ENCODE results near the gene AGR3. TPM values are rescaled to one million over a fixed set of nuclear protein-coding genes. Genes with fewer than 3 reads are reported as not detected.

AGR3 gene
- total RNA-seq, 1 experiment from 2014 or later, result not detected

DNA sequence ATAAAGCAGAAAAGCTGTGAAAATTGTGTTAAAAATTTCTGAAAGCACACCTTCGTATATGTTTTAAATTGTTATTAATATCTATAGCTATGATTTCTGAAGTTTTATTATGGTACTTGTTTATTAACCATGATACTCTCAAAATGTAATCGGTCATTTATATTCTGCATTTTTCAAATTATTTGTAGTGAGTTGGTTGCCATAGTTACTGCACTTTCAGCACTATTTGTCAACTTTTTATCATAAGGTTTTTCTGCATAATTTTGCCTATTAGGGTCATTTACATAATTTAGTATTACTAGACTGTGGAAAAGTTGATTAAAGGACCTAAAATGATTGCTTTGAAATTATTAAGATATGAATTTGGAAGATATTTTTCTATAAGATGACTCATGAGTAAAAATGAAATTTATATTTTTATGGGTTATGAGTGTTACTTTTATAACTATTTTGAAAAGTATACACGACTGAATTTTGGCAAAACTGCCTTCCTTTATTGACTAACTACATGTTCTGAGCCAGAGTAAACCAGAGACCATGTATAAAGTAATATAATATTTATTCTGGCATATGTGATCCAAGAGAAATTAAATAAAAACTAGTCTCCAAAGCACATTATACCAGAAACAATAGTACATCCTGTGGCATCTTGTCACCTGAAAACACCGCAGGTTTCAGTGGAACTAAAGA is 69.1 kb downstream of the AGR3 start:
- POLR2A ChIA-PET, result interaction anchor here (0.7 to 1.2 kb wide), 4 partner anchors 9 to 92 kb away, joined by 3 to 4 read pairs (median 3); no protein-coding TSS in a partner anchor
- no peaks in the 10 kb centered on the region for H3K36me3 Mint-ChIP-seq (ENCODE audit: insufficient read depth, unreplicated experiment)
- no peaks in the 10 kb centered on the region for H3K9me3 Mint-ChIP-seq (ENCODE audit: unreplicated experiment)
- H3K4me1 Mint-ChIP-seq (ENCODE audit: insufficient read depth, unreplicated experiment), result peaks cover 9% of the 10 kb centered on the region
- CTCF ChIA-PET, result interaction anchor here (0.7 to 1.3 kb wide), 2 partner anchors 45 to 118 kb away, joined by 3 to 4 read pairs; no protein-coding TSS in a partner anchor
- TF ChIP-seq, protein P1, sequence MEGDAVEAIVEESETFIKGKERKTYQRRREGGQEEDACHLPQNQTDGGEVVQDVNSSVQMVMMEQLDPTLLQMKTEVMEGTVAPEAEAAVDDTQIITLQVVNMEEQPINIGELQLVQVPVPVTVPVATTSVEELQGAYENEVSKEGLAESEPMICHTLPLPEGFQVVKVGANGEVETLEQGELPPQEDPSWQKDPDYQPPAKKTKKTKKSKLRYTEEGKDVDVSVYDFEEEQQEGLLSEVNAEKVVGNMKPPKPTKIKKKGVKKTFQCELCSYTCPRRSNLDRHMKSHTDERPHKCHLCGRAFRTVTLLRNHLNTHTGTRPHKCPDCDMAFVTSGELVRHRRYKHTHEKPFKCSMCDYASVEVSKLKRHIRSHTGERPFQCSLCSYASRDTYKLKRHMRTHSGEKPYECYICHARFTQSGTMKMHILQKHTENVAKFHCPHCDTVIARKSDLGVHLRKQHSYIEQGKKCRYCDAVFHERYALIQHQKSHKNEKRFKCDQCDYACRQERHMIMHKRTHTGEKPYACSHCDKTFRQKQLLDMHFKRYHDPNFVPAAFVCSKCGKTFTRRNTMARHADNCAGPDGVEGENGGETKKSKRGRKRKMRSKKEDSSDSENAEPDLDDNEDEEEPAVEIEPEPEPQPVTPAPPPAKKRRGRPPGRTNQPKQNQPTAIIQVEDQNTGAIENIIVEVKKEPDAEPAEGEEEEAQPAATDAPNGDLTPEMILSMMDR (IDR thresholded peaks at IDR 0.05; ENCODE audit: unreplicated experiment), result no peak
- H3K27me3 Mint-ChIP-seq (ENCODE audit: insufficient read depth, unreplicated experiment), result no peaks in the 10 kb centered on the region
- no TSS peak for BruUV-seq (replicated peaks)
- H3K27ac Mint-ChIP-seq (ENCODE audit: low read depth, unreplicated experiment), result no peak overlapping the region
- DNase-seq (ENCODE audit: unreplicated experiment), result no peak
- no peak overlapping the region for H3K4me3 Mint-ChIP-seq (ENCODE audit: unreplicated experiment)
- intact Hi-C loops (cut with micrococcal nuclease), result no loop called here

DNA sequence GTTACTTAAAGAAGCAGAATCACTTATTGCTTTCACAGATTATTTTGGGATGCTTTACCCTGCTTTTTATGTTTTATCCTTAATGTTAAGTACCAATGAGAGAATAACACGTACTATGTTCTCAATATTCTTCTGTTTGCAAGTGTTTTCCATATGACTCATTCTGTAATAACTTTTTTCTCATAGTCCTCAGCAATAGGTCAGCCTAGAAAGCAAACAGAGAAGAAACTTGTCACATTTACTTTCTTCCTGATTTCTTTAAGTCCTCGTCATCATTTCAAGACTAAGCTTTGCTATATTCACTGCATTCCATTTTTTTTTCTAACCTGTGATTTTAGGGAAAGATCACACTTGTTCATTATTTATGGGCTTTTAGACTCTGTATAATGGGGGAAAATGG is 70.2 kb downstream of the AGR3 start:
- ChIA-PET CTCF (no interaction called here), POLR2A (no interaction called here)
- Mint-ChIP-seq H3K4me3 (ENCODE audit: unreplicated experiment) (no peak overlapping the region), H3K9me3 (ENCODE audit: unreplicated experiment) (no peaks in the 10 kb centered on the region), H3K27ac (ENCODE audit: low read depth, unreplicated experiment) (peak overlapping the region; percentile 42), H3K4me1 (ENCODE audit: insufficient read depth, unreplicated experiment) (peaks cover 6% of the 10 kb centered on the region), H3K36me3 (ENCODE audit: insufficient read depth, unreplicated experiment) (no peaks in the 10 kb centered on the region), H3K27me3 (ENCODE audit: insufficient read depth, unreplicated experiment) (no peaks in the 10 kb centered on the region)
- no TSS peak for BruUV-seq (replicated peaks)
- TF ChIP-seq, protein P1 (IDR thresholded peaks at IDR 0.05; ENCODE audit: unreplicated experiment), result no peak
- intact Hi-C loops (cut with micrococcal nuclease), result no loop called here
- DNase-seq (ENCODE audit: unreplicated experiment), result peak; percentile 27

GRCh38 chr7:16810573-16810972 is 71.2 kb downstream of the AGR3 start:
- no peak for DNase-seq (ENCODE audit: unreplicated experiment)
- H3K4me1 Mint-ChIP-seq (ENCODE audit: insufficient read depth, unreplicated experiment), result peaks cover 6% of the 10 kb centered on the region
- no TSS peak for BruUV-seq (replicated peaks)
- H3K27ac Mint-ChIP-seq (ENCODE audit: low read depth, unreplicated experiment), result no peak overlapping the region
- no peaks in the 10 kb centered on the region for H3K27me3 Mint-ChIP-seq (ENCODE audit: insufficient read depth, unreplicated experiment)
- intact Hi-C loops (cut with micrococcal nuclease), result no loop called here
- ChIA-PET POLR2A (no interaction called here), CTCF (no interaction called here)
- H3K4me3 Mint-ChIP-seq (ENCODE audit: unreplicated experiment), result no peak overlapping the region
- TF ChIP-seq, protein P1 (IDR thresholded peaks at IDR 0.05; ENCODE audit: unreplicated experiment), result no peak
- no peaks in the 10 kb centered on the region for H3K36me3 Mint-ChIP-seq (ENCODE audit: insufficient read depth, unreplicated experiment)
- no peaks in the 10 kb centered on the region for H3K9me3 Mint-ChIP-seq (ENCODE audit: unreplicated experiment)

DNA sequence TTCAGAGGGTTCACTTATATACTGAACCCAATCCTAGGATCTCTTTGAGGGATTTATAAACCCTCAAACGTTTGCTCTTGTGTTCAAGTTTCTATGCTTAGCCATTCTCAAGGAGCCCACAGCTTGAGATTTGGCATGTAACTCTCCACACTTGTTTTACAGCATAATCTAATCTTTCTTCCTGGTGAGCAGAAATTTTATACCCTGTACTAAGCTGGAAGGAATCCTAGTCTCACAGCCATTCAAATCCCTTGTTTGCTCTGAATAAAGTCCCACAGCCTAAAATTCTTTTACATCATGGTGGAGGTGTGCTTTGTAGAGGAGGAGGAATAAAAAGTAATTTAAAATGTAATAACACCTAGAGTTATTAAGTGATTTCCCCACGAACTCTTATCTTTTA is 71.7 kb downstream of the AGR3 start:
- DNase-seq (ENCODE audit: unreplicated experiment), result no peak
- H3K4me1 Mint-ChIP-seq (ENCODE audit: insufficient read depth, unreplicated experiment), result peaks cover 10% of the 10 kb centered on the region
- no peaks in the 10 kb centered on the region for H3K9me3 Mint-ChIP-seq (ENCODE audit: unreplicated experiment)
- H3K4me3 Mint-ChIP-seq (ENCODE audit: unreplicated experiment), result no peak overlapping the region
- no peaks in the 10 kb centered on the region for H3K36me3 Mint-ChIP-seq (ENCODE audit: insufficient read depth, unreplicated experiment)
- H3K27ac Mint-ChIP-seq (ENCODE audit: low read depth, unreplicated experiment), result no peak overlapping the region
- no TSS peak for BruUV-seq (replicated peaks)
- no peaks in the 10 kb centered on the region for H3K27me3 Mint-ChIP-seq (ENCODE audit: insufficient read depth, unreplicated experiment)
- TF ChIP-seq, protein P1 (IDR thresholded peaks at IDR 0.05; ENCODE audit: unreplicated experiment), result no peak
- POLR2A ChIA-PET, result interaction anchor here (0.7 kb wide), 1 partner anchor 10 kb away, joined by 3 read pairs; no protein-coding TSS in a partner anchor
- intact Hi-C loops (cut with micrococcal nuclease), result no loop called here
- CTCF ChIA-PET, result interaction anchor here (0.7 kb wide), 1 partner anchor 30 kb away, joined by 3 read pairs; no protein-coding TSS in a partner anchor

Other genes with a start within 250 kb of the AGR3 start
- gene ANKMY2, start 236.2 kb downstream of the AGR3 start, total RNA-seq (2022), result 14.3 and 15.3 TPM in 2 replicates
- gene BZW2, start 235.8 kb downstream of the AGR3 start, total RNA-seq (2022), result 41.0 and 85.4 TPM in 2 replicates
- gene TSPAN13, start 128.2 kb downstream of the AGR3 start, total RNA-seq (2022), result 14.0 and 14.1 TPM in 2 replicates
- gene AGR2, start 77.0 kb downstream of the AGR3 start, total RNA-seq (2022), result 0.17 and 0.65 TPM in 2 replicates

All from MCF 10A (cell line).